HFF-Myc (cell line): Measurements from ENCODE around the gene CCDC86.
A peak's percentile ranks its signal among the peaks of the same experiment; 100 is the strongest.

Source experiments
- DNase-seq: peaks from one replicate; pipeline ENCODE4 v3.0.0-alpha.2; 2011; ENCODE audit warnings: low read depth; ENCODE audit errors: extremely low read depth
- H3K4me3 ChIP-seq: replicated peaks from 2 replicates; pipeline ENCODE4 v1.5.1; 2011; ENCODE audit warnings: low read depth, mild to moderate bottlenecking, control low read depth, low read length
- TF ChIP-seq, protein P1 (sequence below): IDR thresholded peaks from 2 replicates; pipeline ENCODE4 v1.5.1; 2012; ENCODE audit warnings: mild to moderate bottlenecking, low read depth, low read length, control low read depth; ENCODE audit errors: missing control alignments

Gene CCDC86

DNA sequence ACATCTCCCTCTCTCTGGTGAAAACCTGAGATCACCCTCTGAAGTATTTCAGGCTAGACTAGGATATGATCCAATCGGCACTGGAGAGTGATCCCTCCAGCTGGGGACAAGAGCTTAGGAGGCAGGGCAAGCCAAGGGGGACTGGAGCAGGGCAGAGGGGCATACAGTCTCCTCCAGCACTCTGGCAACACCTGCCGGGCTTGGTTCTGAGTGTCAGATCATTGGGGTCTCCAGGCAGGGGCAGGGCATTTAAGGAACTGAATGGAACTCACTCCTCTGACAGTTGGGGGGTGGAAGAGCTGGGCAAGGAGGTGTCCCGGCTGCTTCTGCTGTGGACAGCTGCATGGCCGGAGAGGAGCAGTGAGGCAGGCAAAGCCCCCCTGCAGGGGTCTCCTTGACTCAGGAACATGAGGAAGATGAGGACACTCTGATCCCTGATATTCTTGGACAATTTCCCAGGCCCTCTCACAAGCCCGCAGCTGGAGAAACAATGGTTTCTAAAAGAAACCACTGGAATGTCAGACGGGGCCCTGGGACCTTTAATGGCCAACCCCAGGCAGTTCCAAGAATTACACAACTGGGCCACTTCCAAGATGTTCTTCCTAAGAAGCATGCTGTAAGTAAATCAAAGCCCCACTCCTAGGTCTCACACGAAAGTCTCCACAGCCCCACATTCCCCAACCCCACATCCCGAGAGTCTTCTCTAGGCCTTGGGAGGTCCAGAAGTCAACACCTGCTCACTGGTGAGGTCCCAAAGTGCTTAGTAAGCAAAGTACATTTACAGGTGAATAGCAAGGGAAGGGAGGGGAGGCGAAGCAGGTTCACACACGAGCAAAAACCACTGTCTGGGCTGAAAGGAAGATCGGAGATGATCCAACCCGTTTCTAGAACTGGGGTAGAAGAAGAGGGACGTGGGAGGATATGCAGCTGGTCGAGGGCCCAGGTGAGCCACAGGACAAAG lies 1.2 kb upstream of the CCDC86 start:
- TF ChIP-seq, protein P1, sequence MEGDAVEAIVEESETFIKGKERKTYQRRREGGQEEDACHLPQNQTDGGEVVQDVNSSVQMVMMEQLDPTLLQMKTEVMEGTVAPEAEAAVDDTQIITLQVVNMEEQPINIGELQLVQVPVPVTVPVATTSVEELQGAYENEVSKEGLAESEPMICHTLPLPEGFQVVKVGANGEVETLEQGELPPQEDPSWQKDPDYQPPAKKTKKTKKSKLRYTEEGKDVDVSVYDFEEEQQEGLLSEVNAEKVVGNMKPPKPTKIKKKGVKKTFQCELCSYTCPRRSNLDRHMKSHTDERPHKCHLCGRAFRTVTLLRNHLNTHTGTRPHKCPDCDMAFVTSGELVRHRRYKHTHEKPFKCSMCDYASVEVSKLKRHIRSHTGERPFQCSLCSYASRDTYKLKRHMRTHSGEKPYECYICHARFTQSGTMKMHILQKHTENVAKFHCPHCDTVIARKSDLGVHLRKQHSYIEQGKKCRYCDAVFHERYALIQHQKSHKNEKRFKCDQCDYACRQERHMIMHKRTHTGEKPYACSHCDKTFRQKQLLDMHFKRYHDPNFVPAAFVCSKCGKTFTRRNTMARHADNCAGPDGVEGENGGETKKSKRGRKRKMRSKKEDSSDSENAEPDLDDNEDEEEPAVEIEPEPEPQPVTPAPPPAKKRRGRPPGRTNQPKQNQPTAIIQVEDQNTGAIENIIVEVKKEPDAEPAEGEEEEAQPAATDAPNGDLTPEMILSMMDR, result no peak
- H3K4me3 ChIP-seq, result no peak overlapping the region
- DNase-seq, result peak; percentile 43

DNA sequence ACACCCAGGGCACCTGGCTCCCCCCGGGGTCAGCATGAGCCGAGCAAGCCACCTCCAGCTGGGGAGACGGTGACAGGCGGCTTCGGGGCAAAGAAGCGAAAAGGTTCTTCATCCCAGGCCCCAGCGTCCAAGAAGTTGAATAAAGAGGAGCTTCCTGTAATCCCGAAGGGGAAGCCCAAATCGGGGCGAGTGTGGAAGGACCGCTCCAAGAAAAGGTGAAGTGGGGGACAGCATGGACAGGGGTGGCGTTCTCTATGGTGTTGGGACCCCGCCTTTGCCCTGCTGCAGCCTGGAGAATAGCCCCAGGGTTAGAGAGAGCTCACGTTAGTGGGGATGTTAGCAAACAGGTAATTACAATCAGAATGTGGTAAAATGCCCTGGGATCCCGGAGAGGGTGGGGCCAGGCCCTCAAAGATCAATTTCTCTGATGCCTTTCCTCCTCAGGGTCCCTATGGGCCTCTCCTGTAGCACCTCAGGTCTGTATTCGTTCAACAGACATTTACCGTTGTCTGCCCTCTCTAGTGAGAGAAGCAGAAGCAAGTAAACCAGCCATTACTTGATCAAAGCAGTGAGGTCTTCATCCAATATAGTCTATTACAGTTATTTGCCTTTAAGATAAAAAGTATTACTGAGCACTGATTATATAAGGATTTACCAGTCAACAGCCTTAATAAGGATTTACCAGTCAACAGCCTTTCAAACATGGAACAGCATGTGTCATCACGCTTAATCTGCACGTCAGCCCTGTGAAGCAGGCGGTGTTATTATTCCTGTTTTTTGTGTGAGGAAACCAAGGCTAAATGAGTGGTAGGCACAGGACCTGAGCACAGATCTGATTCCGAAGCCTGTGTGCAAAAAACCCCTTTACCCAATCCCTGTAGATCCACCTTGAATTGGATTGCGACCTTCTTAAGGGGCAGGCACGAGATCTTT lies 1.0 kb downstream of the CCDC86 start:
- peak overlapping the region; percentile 100 for H3K4me3 ChIP-seq
- TF ChIP-seq, protein P1, result no peak
- no peak for DNase-seq

DNA sequence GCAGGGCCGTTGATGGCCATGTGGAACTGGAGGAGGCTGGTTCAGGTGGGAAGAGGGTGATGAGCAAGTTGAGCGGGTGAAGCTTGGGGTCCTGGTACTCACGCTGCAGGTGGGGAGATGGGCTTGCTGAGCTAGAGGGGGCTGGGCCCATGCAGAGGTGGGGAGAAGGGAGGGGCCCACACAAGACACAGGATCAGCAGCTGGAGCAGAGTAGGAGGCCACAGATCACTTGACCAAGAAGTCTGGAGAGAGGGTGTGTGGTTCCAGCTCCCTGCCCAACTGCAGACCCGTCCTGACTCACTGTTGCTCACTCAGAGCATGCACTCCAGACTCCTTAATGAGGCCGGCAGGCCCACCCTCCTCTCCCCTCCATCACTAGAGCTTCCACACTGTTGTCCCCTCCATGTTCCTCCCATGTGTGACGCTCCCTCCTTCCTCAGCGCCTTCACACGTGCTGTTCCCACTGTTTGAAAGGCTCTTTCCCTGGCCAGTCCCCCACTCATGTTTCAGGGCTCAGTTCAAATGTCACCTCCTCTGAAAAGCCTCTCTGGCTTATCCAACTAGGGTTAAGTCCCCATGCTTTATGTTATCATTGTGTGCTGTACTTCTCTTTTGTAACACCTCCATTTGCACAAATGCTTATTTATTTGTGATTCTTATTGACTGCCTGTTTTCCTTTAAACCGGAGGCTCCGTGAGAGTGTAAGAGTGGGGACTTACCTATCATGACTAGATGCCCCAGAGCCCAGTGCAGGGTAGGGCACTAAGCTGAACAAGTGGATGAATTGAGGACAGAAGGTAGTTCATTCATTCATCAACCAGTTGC lies 2.3 kb downstream of the CCDC86 start:
- no peak for DNase-seq
- peak overlapping the region; percentile 100 for H3K4me3 ChIP-seq
- TF ChIP-seq, protein P1, result no peak

DNA sequence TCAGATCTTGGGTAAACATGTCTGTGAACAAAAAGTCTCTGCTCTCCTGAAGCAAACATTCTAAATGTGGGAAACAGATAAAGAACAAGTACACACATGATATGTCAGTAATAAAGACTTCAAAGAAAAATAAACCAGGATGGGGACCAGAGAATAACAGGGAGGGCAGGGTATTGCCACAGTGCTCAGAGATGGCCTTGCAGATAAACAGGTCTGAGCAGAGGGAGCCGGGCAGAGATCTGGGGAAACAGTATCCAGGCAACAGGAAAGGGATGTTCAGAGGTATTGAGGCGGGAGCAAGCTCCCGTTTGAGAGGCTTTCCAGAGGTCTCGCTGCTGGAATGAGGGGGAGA lies 2.9 kb downstream of the CCDC86 start:
- H3K4me3 ChIP-seq, result peak overlapping the region; percentile 100
- TF ChIP-seq, protein P1, result no peak
- DNase-seq, result no peak

DNA sequence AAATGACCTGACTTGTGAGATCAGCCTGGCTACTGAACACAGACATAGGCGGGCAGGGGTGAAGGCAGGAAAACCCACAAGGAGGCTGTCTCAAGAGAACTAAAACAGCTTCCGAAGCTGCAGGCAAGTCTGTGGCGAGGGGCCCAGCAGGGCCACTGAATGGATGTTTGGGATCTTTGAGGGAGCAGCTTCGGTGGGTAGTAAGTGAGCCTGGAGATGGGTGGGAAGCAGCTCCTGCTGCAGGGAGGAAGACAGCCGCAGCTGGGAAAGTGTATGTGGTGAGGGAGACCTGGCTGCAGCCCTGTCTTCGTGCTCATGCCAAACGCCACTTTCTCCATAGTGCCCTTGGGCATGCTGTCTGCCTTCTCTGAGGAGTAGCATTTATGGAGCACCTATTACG lies 3.4 kb downstream of the CCDC86 start:
- TF ChIP-seq, protein P1, result no peak
- no peak for DNase-seq
- H3K4me3 ChIP-seq, result peak overlapping the region; percentile 100

DNA sequence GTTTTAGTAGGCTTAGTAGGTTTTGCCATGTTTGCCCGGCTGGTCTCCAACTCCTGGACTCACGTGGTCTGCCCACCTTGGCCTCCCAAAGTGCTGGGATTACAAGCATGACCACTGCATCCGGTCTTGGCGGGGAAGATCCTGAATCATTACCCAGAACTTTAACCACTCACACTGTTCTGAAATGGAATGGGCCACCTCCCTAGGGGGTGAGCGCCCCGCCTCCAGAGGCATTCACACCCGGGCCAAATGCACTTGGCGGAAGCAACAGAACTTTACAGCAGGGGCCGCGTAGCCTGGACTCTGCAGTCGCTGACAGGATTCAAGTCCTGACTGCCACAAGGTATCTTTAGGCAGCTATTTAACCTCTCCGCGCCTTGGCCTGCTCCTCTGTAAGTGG lies 5.4 kb downstream of the CCDC86 start:
- no peak overlapping the region for H3K4me3 ChIP-seq
- TF ChIP-seq, protein P1, result no peak
- DNase-seq, result no peak
